Measurements from ENCODE around the gene FBXL14.

The FBXL14 gene

GRCh38 chr12:1534748-1535147 lies 59.6 kb downstream of the FBXL14 start:
- DNase-seq (ENCODE audit: low read depth): no peak
- TF ChIP-seq CTCF (IDR thresholded peaks at IDR 0.05; ENCODE audit: low read length, missing control alignments): no peak
- H3K4me3 ChIP-seq (replicated peaks; ENCODE audit: low read depth, low read length): no peak overlapping the region

GRCh38 chr12:1533602-1534304 lies 60.6 kb downstream of the FBXL14 start:
- no peak for DNase-seq (ENCODE audit: low read depth)
- H3K4me3 ChIP-seq (replicated peaks; ENCODE audit: low read depth, low read length): no peak overlapping the region
- no peak for TF ChIP-seq CTCF (IDR thresholded peaks at IDR 0.05; ENCODE audit: low read length, missing control alignments)

- TF ChIP-seq CTCF (IDR thresholded peaks at IDR 0.05; ENCODE audit: low read length, missing control alignments): no peak
- no peak overlapping the region for H3K4me3 ChIP-seq (replicated peaks; ENCODE audit: low read depth, low read length)
- no peak for DNase-seq (ENCODE audit: low read depth)
Observed at GRCh38 chr12:1533205-1533601, 61.2 kb downstream of the FBXL14 start.

GRCh38 chr12:1532375-1533165 lies 61.8 kb downstream of the FBXL14 start:
- TF ChIP-seq CTCF (IDR thresholded peaks at IDR 0.05; ENCODE audit: low read length, missing control alignments): no peak
- no peak overlapping the region for H3K4me3 ChIP-seq (replicated peaks; ENCODE audit: low read depth, low read length)
- DNase-seq (ENCODE audit: low read depth): no peak

- DNase-seq (ENCODE audit: low read depth): no peak
- TF ChIP-seq CTCF (IDR thresholded peaks at IDR 0.05; ENCODE audit: low read length, missing control alignments): no peak
- H3K4me3 ChIP-seq (replicated peaks; ENCODE audit: low read depth, low read length): no peak overlapping the region
Observed at GRCh38 chr12:1531654-1532374, 62.6 kb downstream of the FBXL14 start.

- DNase-seq (ENCODE audit: low read depth): no peak
- TF ChIP-seq CTCF (IDR thresholded peaks at IDR 0.05; ENCODE audit: low read length, missing control alignments): no peak
- H3K4me3 ChIP-seq (replicated peaks; ENCODE audit: low read depth, low read length): peak overlapping the region; percentile 43
Observed at GRCh38 chr12:1531153-1531653, 63.2 kb downstream of the FBXL14 start.

Data from fibroblast of pulmonary artery (primary cell).